GM12874 (cell line): Measurements from ENCODE around the gene RPUSD1.

Experiments
- TF ChIP-seq, protein P1 (sequence below): IDR thresholded peaks from 2 replicates; pipeline ENCODE4 v1.5.1; 2011; ENCODE audit warnings: low read depth, mild to moderate bottlenecking, control low read depth, low read length, moderate library complexity; ENCODE audit not compliant: insufficient read depth

The RPUSD1 gene

DNA sequence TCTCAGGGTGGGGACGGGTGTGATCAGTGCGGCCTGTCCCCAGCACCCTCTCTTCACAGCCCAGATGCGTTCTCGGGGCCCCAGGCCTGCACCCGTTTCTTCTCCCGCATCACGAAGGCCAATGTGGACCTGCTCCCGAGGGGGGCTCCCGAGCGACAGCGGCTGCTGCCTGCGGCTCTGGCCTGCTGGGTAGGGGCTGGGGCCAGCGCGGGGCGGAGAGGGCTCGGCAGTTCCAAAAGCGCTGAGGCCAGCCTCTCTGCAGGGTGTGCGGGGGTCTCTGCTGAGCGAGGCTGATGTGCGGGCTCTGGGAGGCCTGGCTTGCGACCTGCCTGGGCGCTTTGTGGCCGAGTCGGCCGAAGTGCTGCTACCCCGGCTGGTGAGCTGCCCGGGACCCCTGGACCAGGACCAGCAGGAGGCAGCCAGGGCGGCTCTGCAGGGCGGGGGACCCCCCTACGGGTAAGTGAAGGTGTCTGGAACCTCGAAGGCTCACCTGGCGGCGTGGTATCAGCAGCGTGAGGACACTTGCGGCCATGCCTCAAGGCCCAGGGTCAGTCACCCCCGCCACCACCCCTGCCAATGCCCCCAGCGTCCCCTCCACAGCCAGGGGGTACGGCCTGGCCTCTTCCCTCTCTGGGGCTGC is 23.2 kb downstream of the RPUSD1 start:
- TF ChIP-seq, protein P1, sequence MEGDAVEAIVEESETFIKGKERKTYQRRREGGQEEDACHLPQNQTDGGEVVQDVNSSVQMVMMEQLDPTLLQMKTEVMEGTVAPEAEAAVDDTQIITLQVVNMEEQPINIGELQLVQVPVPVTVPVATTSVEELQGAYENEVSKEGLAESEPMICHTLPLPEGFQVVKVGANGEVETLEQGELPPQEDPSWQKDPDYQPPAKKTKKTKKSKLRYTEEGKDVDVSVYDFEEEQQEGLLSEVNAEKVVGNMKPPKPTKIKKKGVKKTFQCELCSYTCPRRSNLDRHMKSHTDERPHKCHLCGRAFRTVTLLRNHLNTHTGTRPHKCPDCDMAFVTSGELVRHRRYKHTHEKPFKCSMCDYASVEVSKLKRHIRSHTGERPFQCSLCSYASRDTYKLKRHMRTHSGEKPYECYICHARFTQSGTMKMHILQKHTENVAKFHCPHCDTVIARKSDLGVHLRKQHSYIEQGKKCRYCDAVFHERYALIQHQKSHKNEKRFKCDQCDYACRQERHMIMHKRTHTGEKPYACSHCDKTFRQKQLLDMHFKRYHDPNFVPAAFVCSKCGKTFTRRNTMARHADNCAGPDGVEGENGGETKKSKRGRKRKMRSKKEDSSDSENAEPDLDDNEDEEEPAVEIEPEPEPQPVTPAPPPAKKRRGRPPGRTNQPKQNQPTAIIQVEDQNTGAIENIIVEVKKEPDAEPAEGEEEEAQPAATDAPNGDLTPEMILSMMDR, result no peak

DNA sequence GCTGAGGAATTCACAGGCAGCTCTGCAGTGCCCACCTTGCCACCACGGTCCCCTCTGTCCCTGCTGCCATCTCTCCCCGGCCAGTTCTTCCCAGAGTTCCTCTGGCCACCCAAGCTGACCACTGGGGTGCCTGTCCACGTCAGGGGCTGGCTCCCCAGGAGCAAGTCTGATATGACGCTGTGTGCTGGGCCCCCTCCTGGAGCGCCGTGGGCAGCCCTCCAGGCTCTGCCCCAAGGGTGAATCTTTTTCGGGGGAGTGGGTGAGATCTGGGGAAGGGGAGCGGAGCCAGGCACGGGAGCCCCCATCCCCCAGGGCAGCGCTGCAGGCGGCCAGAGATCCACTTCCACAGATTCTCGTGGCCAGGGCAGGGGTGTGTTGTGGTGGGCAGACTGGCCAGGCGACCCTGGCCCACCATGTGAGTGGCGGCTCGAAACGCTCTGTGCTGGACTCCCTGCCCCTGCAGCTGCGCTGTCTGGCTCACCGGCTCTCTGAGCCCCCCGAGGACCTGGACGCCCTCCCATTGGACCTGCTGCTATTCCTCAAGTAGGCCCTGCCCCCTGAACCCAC is 23.9 kb downstream of the RPUSD1 start:
- TF ChIP-seq, protein P1, result no peak

DNA sequence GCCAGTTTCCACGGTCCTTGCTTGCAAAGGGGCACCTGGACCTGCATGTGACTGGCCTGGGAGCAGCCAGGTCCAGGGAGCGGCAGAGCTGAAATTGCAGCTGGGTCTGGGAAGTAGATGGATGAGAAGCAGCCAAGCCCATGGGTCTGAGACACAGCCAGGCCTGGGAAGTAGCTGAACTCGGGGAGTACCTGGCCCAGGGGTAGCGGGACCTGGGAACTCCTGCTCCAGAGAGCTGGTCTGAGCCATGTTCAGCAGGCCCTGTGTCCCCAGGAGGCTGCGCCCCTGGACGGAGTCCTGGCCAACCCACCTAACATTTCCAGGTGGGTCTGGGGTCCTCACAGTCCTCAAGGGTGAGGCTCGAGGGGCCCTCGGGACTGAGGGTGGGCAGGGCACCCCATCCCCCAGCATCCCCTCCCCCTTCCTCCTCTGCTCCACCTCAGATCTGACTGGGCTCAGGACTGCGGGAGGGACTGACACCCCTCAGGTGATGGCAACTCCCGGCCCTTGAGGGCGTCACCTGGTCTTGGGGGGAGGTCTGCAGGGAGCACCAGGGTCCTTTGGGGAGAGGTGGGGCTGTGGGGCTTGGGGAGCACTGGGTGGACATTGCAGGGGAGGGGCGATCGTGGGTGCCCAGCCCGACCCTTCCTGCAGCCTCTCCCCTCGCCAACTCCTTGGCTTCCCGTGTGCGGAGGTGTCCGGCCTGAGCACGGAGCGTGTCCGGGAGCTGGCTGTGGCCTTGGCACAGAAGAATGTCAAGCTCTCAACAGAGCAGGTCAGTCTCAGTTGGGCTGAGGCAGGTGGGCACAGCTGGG is 24.6 kb downstream of the RPUSD1 start:
- TF ChIP-seq, protein P1, result no peak

DNA sequence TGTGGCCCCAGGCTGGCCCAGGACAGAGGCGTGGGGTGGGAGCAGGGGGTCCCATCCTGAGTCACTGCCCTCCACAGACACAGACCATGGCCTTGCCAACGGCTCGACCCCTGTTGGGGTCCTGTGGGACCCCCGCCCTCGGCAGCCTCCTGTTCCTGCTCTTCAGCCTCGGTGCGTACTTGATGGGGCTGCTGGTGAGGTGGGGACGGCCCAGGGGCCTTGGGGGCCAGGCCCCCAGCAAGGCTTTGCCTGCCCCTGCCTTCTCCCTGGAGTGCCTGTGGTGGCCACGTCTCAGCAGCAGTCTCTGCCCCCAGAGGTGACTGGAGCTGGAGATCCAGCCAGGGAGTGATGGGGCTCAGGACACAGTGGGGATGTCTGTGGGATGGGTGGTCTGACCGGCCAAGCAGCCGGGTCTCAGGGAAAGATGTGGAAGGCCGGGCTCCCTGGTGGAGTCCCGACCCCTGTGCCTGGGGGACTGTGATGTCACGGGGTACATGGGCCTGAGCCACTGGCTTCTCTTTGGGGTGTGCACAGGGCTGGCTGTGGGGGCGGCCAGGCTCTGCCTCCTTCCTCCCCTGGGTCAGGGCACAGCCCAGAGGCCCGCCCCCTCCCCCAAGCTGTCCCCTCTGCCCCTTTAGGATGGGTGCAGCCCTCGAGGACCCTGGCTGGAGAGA is 25.4 kb downstream of the RPUSD1 start:
- TF ChIP-seq, protein P1, result no peak

GRCh38 chr16:761625-762513 is 26.3 kb downstream of the RPUSD1 start:
- TF ChIP-seq, protein P1, result no peak

- TF ChIP-seq, protein P1, result no peak
Measured at GRCh38 chr16:760545-761343, 27.4 kb downstream of the RPUSD1 start, which contains the start of gene MSLN. Gene MSLN (plus strand): TSS chr16:760734. CDS start chr16:762681, 1,947 bp downstream.
